Fibroblast of lung (primary cell): ENCODE results near the gene RMDN2.

Experiments
- EZH2 ChIP-seq: IDR thresholded peaks from 2 replicates; pipeline ENCODE4 v1.5.1; 2012; ENCODE audit warnings: low read length, control low read depth, mild to moderate bottlenecking; ENCODE audit errors: missing control alignments
- TF ChIP-seq, protein P1 (sequence below), 2 donors: IDR thresholded peaks in 1 of 2; conservative IDR thresholded peaks in 1 of 2; 1 replicate in 1 of 2; 2 replicates in 1 of 2; pipeline ENCODE4 v1.5.1; 2011 to 2012; ENCODE audit warnings: low read length in 2 of 2, control low read depth in 1 of 2, inconsistent platforms in 1 of 2, low read depth in 1 of 2, mild to moderate bottlenecking in 1 of 2

DNA sequence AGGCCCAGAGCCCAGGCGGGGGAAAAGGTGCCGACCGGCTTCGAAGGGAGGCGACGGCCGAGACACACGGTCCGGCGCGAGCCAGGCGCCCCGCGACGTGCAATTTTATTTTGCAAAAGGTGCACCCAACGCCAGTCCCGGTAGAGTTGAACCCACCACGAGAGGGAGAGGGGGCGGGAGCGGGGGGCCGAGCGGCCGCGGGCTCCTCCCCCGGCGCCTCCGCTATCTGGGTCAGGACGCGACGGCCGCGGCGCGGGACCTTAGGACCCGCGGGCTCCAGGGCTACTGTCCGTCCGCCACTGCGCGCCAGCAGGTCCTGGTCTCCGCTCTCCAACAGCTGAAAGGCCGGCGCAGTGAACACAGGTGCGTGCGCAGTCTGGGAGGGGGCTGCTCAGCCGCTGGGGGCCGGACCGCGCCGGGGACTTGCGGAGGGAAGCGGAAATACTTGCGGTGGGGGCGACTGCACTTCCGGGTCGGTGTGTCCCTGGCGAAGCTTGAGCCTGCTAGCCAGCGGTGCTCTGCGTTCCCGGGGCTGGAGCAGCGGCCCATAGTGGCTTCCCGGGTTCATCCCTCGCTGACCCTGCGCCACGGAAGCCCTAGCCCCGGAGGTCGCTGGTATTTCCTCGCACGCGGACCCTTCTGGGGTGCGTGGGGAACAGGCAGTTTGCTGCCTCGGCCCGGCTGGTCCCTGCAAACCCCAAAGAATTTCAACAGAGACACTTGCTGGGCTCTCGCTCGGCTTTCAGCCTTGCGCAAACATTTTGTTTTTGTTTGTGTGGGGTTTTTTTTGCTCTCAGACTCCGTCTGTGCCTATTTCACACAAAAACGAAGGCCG lies at the start of gene RMDN2:
- no peak for TF ChIP-seq EZH2
- TF ChIP-seq, protein P1, sequence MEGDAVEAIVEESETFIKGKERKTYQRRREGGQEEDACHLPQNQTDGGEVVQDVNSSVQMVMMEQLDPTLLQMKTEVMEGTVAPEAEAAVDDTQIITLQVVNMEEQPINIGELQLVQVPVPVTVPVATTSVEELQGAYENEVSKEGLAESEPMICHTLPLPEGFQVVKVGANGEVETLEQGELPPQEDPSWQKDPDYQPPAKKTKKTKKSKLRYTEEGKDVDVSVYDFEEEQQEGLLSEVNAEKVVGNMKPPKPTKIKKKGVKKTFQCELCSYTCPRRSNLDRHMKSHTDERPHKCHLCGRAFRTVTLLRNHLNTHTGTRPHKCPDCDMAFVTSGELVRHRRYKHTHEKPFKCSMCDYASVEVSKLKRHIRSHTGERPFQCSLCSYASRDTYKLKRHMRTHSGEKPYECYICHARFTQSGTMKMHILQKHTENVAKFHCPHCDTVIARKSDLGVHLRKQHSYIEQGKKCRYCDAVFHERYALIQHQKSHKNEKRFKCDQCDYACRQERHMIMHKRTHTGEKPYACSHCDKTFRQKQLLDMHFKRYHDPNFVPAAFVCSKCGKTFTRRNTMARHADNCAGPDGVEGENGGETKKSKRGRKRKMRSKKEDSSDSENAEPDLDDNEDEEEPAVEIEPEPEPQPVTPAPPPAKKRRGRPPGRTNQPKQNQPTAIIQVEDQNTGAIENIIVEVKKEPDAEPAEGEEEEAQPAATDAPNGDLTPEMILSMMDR (conservative IDR thresholded peaks at IDR 0.05 in 1 of 2, IDR thresholded peaks at IDR 0.05 in 1 of 2; ENCODE audit: low read depth in 1 of 2, low read length in 2 of 2) = no peak
